K562 (cell line): Measurements from ENCODE around the gene MVK. TPM values are rescaled to one million over a fixed set of nuclear protein-coding genes. Genes with fewer than 3 reads are reported as not detected.
A peak's percentile ranks its signal among the peaks of the same experiment; 100 is the strongest.

ENCODE experiments used
- CBFB ChIP-seq: sonication (generic); formaldehyde crosslinking; IDR thresholded peaks from 2 replicates; pipeline ENCODE4 v1.4.0; 2020; ENCODE audit warnings: mild to moderate bottlenecking, missing genetic modification reagents
- CHD1 ChIP-seq: fragments of 200-600 bp; sonication (generic); IDR thresholded peaks from one replicate; pipeline ENCODE4 v1.6.1; 2012; ENCODE audit warnings: mild to moderate bottlenecking, moderate library complexity, low read length, inconsistent platforms
- ELF4 ChIP-seq: fragments of 450-650 bp; formaldehyde crosslinking; IDR thresholded peaks from 2 replicates; pipeline ENCODE4 v1.4.0; 2022; ENCODE audit warnings: missing genetic modification characterization
- ETS2 ChIP-seq: IDR thresholded peaks from 2 replicates; pipeline ENCODE4 v1.6.1; 2016; ENCODE audit warnings: borderline replicate concordance, missing genetic modification characterization, mild to moderate bottlenecking, moderate library complexity, missing compliant biosample characterization; ENCODE audit not compliant: poor library complexity, severe bottlenecking
- GATA2 ChIP-seq: sonication (generic); formaldehyde crosslinking; IDR thresholded peaks from 2 replicates; pipeline ENCODE4 v1.4.0; 2020; ENCODE audit warnings: mild to moderate bottlenecking, missing genetic modification reagents
- KDM2B ChIP-seq: fragments of 250-450 bp; sonication (Bioruptor Pico); IDR thresholded peaks from 2 replicates; pipeline ENCODE4 v1.8.0; 2021; ENCODE audit warnings: mild to moderate bottlenecking, moderate library complexity
- MAFG ChIP-seq: fragments of 450-650 bp; conservative IDR thresholded peaks from 2 replicates; pipeline ENCODE4 v1.6.1; 2016; ENCODE audit warnings: missing genetic modification characterization, missing compliant biosample characterization
- MCM2 ChIP-seq: fragments of 450-650 bp; IDR thresholded peaks from 2 replicates; pipeline ENCODE4 v1.6.1; 2017; ENCODE audit warnings: low read depth, mild to moderate bottlenecking
- NR2F6 ChIP-seq: fragments of 450-650 bp; formaldehyde crosslinking; IDR thresholded peaks from 2 replicates; pipeline ENCODE4 v1.4.0; 2020; ENCODE audit warnings: mild to moderate bottlenecking
- POLR2AphosphoS2 ChIP-seq: IDR thresholded peaks from 2 replicates; pipeline ENCODE4 v1.6.1; 2012; ENCODE audit warnings: low read length, improper control_type of control experiment
- POLR3G ChIP-seq: IDR thresholded peaks from 2 replicates; pipeline ENCODE4 v1.6.1; 2011; ENCODE audit not compliant: insufficient read length, insufficient replicate concordance; ENCODE audit errors: extremely low read depth
- SIRT6 ChIP-seq: IDR thresholded peaks from one replicate; pipeline ENCODE4 v1.6.1; 2012; ENCODE audit warnings: low read depth, mild to moderate bottlenecking, control low read depth, inconsistent platforms, low read length, moderate library complexity
- SIX5 ChIP-seq, 2 experiments: IDR thresholded peaks; 2 replicates each; pipeline ENCODE4 v1.6.1; 2011; ENCODE audit warnings: low read length in 2 of 2, borderline replicate concordance in 1 of 2, low read depth in 1 of 2, mild to moderate bottlenecking in 1 of 2, moderate library complexity in 1 of 2; ENCODE audit not compliant: insufficient read depth in 1 of 2
- TARDBP ChIP-seq: fragments of 450-650 bp; IDR thresholded peaks from 2 replicates; pipeline ENCODE4 v1.6.1; 2016
- ZNF140 ChIP-seq: fragments of 250-450 bp; sonication (Bioruptor Pico); IDR thresholded peaks from 2 replicates; pipeline ENCODE4 v1.8.0; 2021; ENCODE audit warnings: moderate library complexity, mild to moderate bottlenecking, inconsistent platforms
- ZNF143 ChIP-seq: sonication (generic); formaldehyde crosslinking; IDR thresholded peaks from 2 replicates; pipeline ENCODE4 v1.9.0; 2022; ENCODE audit warnings: mild to moderate bottlenecking, missing genetic modification reagents
- ZNF583 ChIP-seq: fragments of 250-450 bp; sonication (Bioruptor Pico); IDR thresholded peaks from 2 replicates; pipeline ENCODE4 v1.4.0; 2020
- ZNF764 ChIP-seq: fragments of 250-450 bp; sonication (Bioruptor Pico); IDR thresholded peaks from 2 replicates; pipeline ENCODE4 v1.4.0; 2020; ENCODE audit warnings: low read depth, mild to moderate bottlenecking, moderate library complexity
- polyA plus RNA-seq, 8 experiments: library from polyadenylated mRNA; depleted of rRNA in 4 of 8; stranded (reverse) in 5 of 8; unstranded in 3 of 8; fragments of >200 nt; fragmentation: Nextera tagmentation in 2 of 8; fragmentation: Illumina TruSeq in 1 of 8; extraction: Ambion mirVana in 2 of 8; extraction: Trizol in 1 of 8; gene quantifications; 2 replicates each; pipeline versions ENCODE4 v1.2.1 to v1.2.3, GENCODE V29; 2011 to 2014; ENCODE audit warnings: inconsistent platforms in 1 of 8, missing spikeins in 1 of 8
- total RNA-seq, 7 experiments: library from RNA; depleted of rRNA in 6 of 7; stranded (reverse); fragments of >200 nt in 6 of 7; fragmentation: Illumina TruSeq in 2 of 7; extraction: Trizol in 2 of 7; gene quantifications; 2 replicates each; pipeline versions ENCODE4 v1.2.1 to v1.2.3, GENCODE V29; 2011 to 2021; ENCODE audit warnings: low replicate concordance in 1 of 7
- TF ChIP-seq, protein P1 (sequence below): fragments of 150-350 bp; IDR thresholded peaks from 2 replicates; pipeline ENCODE4 v1.6.1; 2014; ENCODE audit warnings: low read depth, mild to moderate bottlenecking, low read length, borderline replicate concordance
- TF ChIP-seq, protein P2 (sequence below): sonication (generic); formaldehyde crosslinking; IDR thresholded peaks from 2 replicates; pipeline ENCODE4 v1.8.0; 2022; ENCODE audit warnings: mild to moderate bottlenecking, missing genetic modification reagents

Gene MVK
- total and polyA plus RNA-seq, 9 of the 15 experiments (the other 6 are each of a cell fraction or from before 2014, with no cell fraction given) = 0.41 to 33.6 (median 18.8) TPM

DNA sequence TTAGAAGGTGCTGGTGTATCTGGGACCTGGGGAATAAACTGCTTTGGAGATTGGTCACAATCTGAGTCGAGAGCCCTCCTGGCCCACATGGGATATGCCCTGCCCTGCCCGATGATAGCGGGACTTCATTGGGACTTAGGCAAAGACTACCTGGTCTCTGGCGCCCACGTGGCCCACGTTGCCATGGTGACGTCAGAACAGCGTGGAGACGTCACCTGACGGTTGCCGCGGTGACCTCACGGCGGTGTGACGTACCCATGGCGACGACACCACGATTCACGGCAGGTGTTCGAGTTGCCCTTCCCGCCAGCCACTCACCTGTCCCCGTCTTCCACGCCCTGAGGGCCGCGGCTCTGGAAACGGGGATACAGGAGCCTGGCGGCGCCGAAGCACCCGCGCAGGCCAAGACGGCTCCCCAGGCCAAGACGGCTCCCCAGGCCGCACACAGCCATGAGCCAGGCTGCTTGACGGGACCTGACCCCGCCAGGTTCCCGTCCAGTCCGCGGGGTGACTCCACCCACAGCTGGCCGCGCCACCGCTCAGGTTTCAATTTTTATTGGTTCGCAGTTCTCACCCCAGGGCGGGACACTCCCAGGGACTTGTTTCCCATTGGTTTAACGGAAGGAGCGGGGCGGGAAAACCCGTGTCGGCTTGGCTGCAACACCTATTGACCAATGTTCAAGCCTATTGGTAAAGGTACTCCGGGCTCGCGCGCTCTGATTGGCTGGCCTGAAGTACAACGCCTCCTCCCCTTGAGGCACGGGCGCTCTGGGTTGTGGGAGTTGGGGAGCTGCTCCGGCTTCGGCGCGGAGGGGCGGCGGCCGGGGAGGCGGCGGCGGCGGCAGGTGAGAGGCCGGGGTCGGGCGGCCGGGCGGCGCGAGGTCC, at the start of gene MVK, which contains the start of gene MMAB (continued):
- TF ChIP-seq, protein P1, sequence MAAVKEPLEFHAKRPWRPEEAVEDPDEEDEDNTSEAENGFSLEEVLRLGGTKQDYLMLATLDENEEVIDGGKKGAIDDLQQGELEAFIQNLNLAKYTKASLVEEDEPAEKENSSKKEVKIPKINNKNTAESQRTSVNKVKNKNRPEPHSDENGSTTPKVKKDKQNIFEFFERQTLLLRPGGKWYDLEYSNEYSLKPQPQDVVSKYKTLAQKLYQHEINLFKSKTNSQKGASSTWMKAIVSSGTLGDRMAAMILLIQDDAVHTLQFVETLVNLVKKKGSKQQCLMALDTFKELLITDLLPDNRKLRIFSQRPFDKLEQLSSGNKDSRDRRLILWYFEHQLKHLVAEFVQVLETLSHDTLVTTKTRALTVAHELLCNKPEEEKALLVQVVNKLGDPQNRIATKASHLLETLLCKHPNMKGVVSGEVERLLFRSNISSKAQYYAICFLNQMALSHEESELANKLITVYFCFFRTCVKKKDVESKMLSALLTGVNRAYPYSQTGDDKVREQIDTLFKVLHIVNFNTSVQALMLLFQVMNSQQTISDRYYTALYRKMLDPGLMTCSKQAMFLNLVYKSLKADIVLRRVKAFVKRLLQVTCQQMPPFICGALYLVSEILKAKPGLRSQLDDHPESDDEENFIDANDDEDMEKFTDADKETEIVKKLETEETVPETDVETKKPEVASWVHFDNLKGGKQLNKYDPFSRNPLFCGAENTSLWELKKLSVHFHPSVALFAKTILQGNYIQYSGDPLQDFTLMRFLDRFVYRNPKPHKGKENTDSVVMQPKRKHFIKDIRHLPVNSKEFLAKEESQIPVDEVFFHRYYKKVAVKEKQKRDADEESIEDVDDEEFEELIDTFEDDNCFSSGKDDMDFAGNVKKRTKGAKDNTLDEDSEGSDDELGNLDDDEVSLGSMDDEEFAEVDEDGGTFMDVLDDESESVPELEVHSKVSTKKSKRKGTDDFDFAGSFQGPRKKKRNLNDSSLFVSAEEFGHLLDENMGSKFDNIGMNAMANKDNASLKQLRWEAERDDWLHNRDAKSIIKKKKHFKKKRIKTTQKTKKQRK = peak; percentile 84; the same call in 1 of the 2 replicates
- TF ChIP-seq CHD1 = no peak
- no peak for TF ChIP-seq MCM2
- peak; percentile 100 for TF ChIP-seq TARDBP
- TF ChIP-seq KDM2B (CRISPR knock-in tag) = no peak
- peak; percentile 21; the same call in 1 of the 2 replicates for TF ChIP-seq ZNF583 (CRISPR knock-in tag)
- TF ChIP-seq POLR3G = no peak
- no peak for TF ChIP-seq ZNF143 (CRISPR knock-in tag)
- TF ChIP-seq SIRT6 = no peak
- TF ChIP-seq GATA2 = no peak
- 0 out of 2 replicates have a peak, but pooled peaks have one; percentile 16 for TF ChIP-seq ELF4 (CRISPR knock-in tag)
- TF ChIP-seq CBFB (CRISPR knock-in tag) = peak; percentile 93
- TF ChIP-seq SIX5 (IDR thresholded peaks at IDR 0.05; ENCODE audit: borderline replicate concordance in 1 of 2, insufficient read depth in 1 of 2, low read depth in 1 of 2, low read length in 2 of 2) = no peak
- TF ChIP-seq ZNF764 (CRISPR knock-in tag) = no peak
- no peak for TF ChIP-seq POLR2AphosphoS2
- TF ChIP-seq MAFG (tag) = no peak
- TF ChIP-seq ETS2 (tag) = no peak
- TF ChIP-seq, protein P2, sequence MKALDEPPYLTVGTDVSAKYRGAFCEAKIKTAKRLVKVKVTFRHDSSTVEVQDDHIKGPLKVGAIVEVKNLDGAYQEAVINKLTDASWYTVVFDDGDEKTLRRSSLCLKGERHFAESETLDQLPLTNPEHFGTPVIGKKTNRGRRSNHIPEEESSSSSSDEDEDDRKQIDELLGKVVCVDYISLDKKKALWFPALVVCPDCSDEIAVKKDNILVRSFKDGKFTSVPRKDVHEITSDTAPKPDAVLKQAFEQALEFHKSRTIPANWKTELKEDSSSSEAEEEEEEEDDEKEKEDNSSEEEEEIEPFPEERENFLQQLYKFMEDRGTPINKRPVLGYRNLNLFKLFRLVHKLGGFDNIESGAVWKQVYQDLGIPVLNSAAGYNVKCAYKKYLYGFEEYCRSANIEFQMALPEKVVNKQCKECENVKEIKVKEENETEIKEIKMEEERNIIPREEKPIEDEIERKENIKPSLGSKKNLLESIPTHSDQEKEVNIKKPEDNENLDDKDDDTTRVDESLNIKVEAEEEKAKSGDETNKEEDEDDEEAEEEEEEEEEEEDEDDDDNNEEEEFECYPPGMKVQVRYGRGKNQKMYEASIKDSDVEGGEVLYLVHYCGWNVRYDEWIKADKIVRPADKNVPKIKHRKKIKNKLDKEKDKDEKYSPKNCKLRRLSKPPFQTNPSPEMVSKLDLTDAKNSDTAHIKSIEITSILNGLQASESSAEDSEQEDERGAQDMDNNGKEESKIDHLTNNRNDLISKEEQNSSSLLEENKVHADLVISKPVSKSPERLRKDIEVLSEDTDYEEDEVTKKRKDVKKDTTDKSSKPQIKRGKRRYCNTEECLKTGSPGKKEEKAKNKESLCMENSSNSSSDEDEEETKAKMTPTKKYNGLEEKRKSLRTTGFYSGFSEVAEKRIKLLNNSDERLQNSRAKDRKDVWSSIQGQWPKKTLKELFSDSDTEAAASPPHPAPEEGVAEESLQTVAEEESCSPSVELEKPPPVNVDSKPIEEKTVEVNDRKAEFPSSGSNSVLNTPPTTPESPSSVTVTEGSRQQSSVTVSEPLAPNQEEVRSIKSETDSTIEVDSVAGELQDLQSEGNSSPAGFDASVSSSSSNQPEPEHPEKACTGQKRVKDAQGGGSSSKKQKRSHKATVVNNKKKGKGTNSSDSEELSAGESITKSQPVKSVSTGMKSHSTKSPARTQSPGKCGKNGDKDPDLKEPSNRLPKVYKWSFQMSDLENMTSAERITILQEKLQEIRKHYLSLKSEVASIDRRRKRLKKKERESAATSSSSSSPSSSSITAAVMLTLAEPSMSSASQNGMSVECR (CRISPR knock-in tag) = peak; percentile 93
- TF ChIP-seq ZNF140 (CRISPR knock-in tag) = no peak
- TF ChIP-seq NR2F6 (CRISPR knock-in tag) = no peak
